Measurements from ENCODE around the gene AKR1C1.
"Not testable (repeated sequence)": the region's sequence is repeated elsewhere in the genome, so short reads cannot be mapped to it uniquely, and the experiment has no call there.

DNA sequence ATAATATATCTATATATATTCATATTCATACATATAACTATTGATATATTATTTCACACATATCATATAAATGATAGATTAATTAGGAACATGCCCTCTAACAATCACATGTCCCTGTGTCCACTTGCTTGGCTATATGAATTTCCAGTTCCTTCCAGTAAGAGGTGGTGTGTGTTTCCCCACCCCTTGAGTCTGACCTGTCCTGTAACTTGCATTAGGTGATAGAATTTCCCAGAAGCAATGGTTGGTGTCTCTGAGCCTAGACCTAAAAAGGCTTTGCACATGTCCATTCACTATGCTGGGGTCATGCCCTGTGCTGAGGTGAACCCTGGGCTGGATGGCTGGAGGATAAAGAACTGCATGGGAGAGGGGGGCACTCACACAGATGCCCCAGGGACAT is 31.0 kb downstream of the AKR1C1 start:
- not testable (repeated sequence) for TF ChIP-seq POLR2A, TAF1, POLR2AphosphoS5 (IDR thresholded peaks at IDR 0.05; ENCODE audit: low read depth, low read length)

Measured in GM12891 (cell line).